ENCODE results near the gene SYAP1.

SYAP1 gene

DNA sequence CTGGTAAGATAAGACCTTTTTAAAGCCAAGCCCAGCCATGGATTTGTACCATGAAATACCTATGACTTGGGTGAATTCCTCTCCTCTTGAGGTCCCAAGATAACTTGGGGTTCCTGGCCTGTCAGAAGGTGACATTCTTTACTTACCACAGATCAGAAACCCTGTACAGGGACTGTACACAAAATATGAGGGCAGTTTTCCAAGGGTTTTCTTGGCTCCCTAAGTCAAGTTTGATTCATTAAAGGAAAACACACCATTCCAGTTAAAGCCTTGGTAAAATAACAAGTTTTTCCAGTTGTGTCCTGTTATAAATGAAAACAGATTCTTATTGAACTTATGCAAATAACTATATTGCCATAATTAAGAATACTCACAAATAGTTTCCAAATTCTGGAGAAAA, 8.2 kb downstream of the SYAP1 start:
- H3K9ac ChIP-seq (ENCODE audit: low read depth, low read length): no peak overlapping the region
- H3K9me3 ChIP-seq (replicated peaks; ENCODE audit: low read length): no peaks in the 10 kb centered on the region
- H3K27me3 ChIP-seq (ENCODE audit: control insufficient read depth, insufficient read depth, low read length): no peaks in the 10 kb centered on the region

GRCh38 chrX:16730450-16730849, 11.0 kb downstream of the SYAP1 start:
- H3K27me3 ChIP-seq (ENCODE audit: control insufficient read depth, insufficient read depth, low read length): no peaks in the 10 kb centered on the region
- H3K4me1 ChIP-seq (ENCODE audit: control insufficient read depth, insufficient read depth, low read length): no peaks in the 10 kb centered on the region
- no peak overlapping the region for H3K4me3 ChIP-seq (ENCODE audit: low read length)
- no peak overlapping the region for H3K9ac ChIP-seq (ENCODE audit: low read depth, low read length)
- peaks cover 6% of the 10 kb centered on the region for H3K36me3 ChIP-seq (ENCODE audit: insufficient read depth, low read length)
- H3K9me3 ChIP-seq (replicated peaks; ENCODE audit: low read length): no peaks in the 10 kb centered on the region
- H3K4me2 ChIP-seq (ENCODE audit: low read length): no peak overlapping the region

More for the DNA sequence above, 8.2 kb downstream of the SYAP1 start:
- Histone ChIP-seq H3K4me3 (ENCODE audit: low read length) (no peak overlapping the region), H3K4me2 (ENCODE audit: low read length) (no peak overlapping the region), H3K4me1 (ENCODE audit: control insufficient read depth, insufficient read depth, low read length) (no peaks in the 10 kb centered on the region), H3K36me3 (ENCODE audit: insufficient read depth, low read length) (peaks cover 6% of the 10 kb centered on the region)

DNA sequence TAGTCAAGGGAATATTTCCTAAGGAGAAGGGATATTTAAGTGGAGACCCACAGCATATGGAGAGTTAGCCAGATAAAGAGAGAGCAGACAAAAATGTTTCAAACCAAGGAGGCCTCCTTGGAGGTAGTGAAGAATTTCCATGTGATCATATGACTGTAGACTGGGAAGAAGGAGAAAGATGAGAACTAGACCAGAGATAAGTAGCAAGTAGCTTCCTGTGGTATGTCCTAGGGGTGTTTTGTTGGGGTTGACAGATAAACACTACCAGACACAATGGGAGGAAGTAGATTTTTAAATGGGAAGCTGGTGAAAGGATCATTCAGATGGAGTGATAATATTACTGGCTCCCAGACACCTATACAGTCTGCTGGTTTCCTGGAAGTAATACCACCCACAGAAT, 13.6 kb downstream of the SYAP1 start:
- Histone ChIP-seq H3K4me1 (ENCODE audit: control insufficient read depth, insufficient read depth, low read length) (no peaks in the 10 kb centered on the region), H3K36me3 (ENCODE audit: insufficient read depth, low read length) (peaks cover 27% of the 10 kb centered on the region), H3K9me3 (replicated peaks; ENCODE audit: low read length) (no peaks in the 10 kb centered on the region), H3K4me2 (ENCODE audit: low read length) (no peak overlapping the region), H3K4me3 (ENCODE audit: low read length) (no peak overlapping the region), H3K27me3 (ENCODE audit: control insufficient read depth, insufficient read depth, low read length) (no peaks in the 10 kb centered on the region), H3K9ac (ENCODE audit: low read depth, low read length) (no peak overlapping the region)

DNA sequence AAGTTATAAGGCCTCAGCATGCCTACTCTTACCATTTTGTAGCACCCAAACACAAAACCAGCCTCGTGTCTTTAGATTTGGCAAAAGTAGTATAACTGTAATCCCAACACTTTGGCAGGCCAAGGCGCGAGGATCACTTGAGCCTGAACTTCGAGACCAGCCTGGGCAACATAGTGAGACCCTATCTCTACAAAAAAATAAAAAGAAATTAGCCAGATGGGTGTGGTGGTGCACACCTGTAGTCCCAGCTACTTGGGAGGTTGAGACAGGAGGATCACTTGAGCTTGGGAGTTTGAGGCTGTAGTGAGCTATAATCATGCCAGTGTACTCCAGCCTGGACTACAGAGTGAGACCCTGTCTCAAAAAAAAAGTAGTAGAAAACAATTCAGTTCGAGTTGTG, 17.6 kb downstream of the SYAP1 start:
- no peaks in the 10 kb centered on the region for H3K9me3 ChIP-seq (replicated peaks; ENCODE audit: low read length)
- no peak overlapping the region for H3K9ac ChIP-seq (ENCODE audit: low read depth, low read length)
- no peaks in the 10 kb centered on the region for H3K27me3 ChIP-seq (ENCODE audit: control insufficient read depth, insufficient read depth, low read length)
- H3K4me1 ChIP-seq (ENCODE audit: control insufficient read depth, insufficient read depth, low read length): no peaks in the 10 kb centered on the region
- peaks cover 24% of the 10 kb centered on the region for H3K36me3 ChIP-seq (ENCODE audit: insufficient read depth, low read length)
- H3K4me2 ChIP-seq (ENCODE audit: low read length): no peak overlapping the region
- H3K4me3 ChIP-seq (ENCODE audit: low read length): no peak overlapping the region

DNA sequence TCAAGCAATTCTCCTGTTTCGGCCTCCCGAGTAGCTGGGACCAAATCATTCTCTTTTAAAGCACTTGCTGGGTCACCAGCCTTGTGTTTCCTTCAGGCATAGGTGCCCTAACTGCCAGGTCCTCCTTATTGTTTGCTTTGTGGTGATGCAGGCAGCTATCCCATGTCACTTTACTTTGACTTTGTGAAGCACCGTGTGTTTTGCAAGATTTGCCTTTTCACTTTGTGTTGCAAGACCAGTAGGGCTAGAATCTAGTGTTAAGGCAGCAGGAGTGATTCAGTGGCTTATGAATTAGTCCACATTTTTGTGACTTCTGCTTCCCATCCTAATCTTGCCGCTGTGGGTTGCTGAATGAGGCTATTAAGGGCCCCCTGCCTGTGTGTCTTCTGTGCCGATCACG, 20.2 kb downstream of the SYAP1 start:
- Histone ChIP-seq H3K4me1 (ENCODE audit: control insufficient read depth, insufficient read depth, low read length) (peaks cover 8% of the 10 kb centered on the region), H3K27me3 (ENCODE audit: control insufficient read depth, insufficient read depth, low read length) (no peaks in the 10 kb centered on the region), H3K4me2 (ENCODE audit: low read length) (no peak overlapping the region), H3K9ac (ENCODE audit: low read depth, low read length) (no peak overlapping the region), H3K4me3 (ENCODE audit: low read length) (no peak overlapping the region), H3K9me3 (replicated peaks; ENCODE audit: low read length) (no peaks in the 10 kb centered on the region), H3K36me3 (ENCODE audit: insufficient read depth, low read length) (peaks cover 39% of the 10 kb centered on the region)

GRCh38 chrX:16743604-16744325, 24.4 kb downstream of the SYAP1 start:
- H3K9ac ChIP-seq (ENCODE audit: low read depth, low read length): peak overlapping the region; percentile 22
- peaks cover 8% of the 10 kb centered on the region for H3K4me1 ChIP-seq (ENCODE audit: control insufficient read depth, insufficient read depth, low read length)
- H3K27me3 ChIP-seq (ENCODE audit: control insufficient read depth, insufficient read depth, low read length): no peaks in the 10 kb centered on the region
- H3K9me3 ChIP-seq (replicated peaks; ENCODE audit: low read length): no peaks in the 10 kb centered on the region
- no peak overlapping the region for H3K4me3 ChIP-seq (ENCODE audit: low read length)
- H3K36me3 ChIP-seq (ENCODE audit: insufficient read depth, low read length): peaks cover 40% of the 10 kb centered on the region
- H3K4me2 ChIP-seq (ENCODE audit: low read length): no peak overlapping the region

DNA sequence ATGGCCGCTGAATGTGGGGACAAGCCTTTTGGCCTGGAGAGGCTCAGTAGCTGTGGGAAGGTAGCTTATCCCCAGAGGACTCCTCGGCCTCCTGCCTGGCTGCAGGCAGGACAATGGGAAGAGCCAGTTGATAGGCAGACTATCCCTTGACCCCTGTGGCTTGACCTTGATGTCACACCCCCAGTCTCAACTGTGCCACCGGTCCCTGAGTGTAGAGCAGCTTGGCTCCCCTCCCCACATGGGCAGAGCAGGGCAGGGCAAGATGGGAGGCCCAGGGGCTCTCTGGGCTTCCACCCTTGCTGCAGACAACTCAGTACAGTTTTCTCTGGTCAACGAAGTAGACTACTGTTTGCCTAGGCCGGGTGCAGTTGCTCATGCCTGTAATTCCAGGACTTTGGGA, 25.7 kb downstream of the SYAP1 start:
- no peak overlapping the region for H3K4me2 ChIP-seq (ENCODE audit: low read length)
- H3K36me3 ChIP-seq (ENCODE audit: insufficient read depth, low read length): peaks cover 43% of the 10 kb centered on the region
- H3K4me1 ChIP-seq (ENCODE audit: control insufficient read depth, insufficient read depth, low read length): peaks cover 8% of the 10 kb centered on the region
- H3K9ac ChIP-seq (ENCODE audit: low read depth, low read length): no peak overlapping the region
- H3K4me3 ChIP-seq (ENCODE audit: low read length): no peak overlapping the region
- H3K27me3 ChIP-seq (ENCODE audit: control insufficient read depth, insufficient read depth, low read length): no peaks in the 10 kb centered on the region
- no peaks in the 10 kb centered on the region for H3K9me3 ChIP-seq (replicated peaks; ENCODE audit: low read length)

GRCh38 chrX:16745659-16746058, 26.2 kb downstream of the SYAP1 start:
- Histone ChIP-seq H3K9ac (ENCODE audit: low read depth, low read length) (no peak overlapping the region), H3K4me3 (ENCODE audit: low read length) (no peak overlapping the region), H3K4me1 (ENCODE audit: control insufficient read depth, insufficient read depth, low read length) (peaks cover 8% of the 10 kb centered on the region), H3K9me3 (replicated peaks; ENCODE audit: low read length) (no peaks in the 10 kb centered on the region), H3K36me3 (ENCODE audit: insufficient read depth, low read length) (peaks cover 49% of the 10 kb centered on the region), H3K4me2 (ENCODE audit: low read length) (no peak overlapping the region), H3K27me3 (ENCODE audit: control insufficient read depth, insufficient read depth, low read length) (no peaks in the 10 kb centered on the region)

DNA sequence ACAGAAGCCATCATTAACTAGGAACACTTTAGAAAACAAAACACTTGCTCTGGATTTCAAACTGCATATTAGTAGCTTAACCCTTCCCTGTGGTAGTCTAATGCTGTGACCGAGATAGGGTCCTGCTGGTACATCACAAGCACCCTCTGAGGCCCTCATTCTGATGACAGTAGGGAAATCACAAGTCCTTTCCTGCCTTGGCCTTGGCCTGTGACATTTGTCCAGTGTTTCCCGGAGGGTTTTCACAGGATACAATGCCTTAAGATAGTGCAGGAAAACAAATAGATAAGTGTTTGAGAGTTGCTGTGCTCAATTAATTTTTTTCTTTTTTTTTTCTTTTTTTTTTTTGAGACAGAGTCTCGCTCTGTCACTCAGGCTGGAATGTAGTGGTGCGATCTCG, 29.0 kb downstream of the SYAP1 start:
- Histone ChIP-seq H3K4me1 (ENCODE audit: control insufficient read depth, insufficient read depth, low read length) (peaks cover 8% of the 10 kb centered on the region), H3K9ac (ENCODE audit: low read depth, low read length) (no peak overlapping the region), H3K9me3 (replicated peaks; ENCODE audit: low read length) (no peaks in the 10 kb centered on the region), H3K4me2 (ENCODE audit: low read length) (no peak overlapping the region), H3K4me3 (ENCODE audit: low read length) (no peak overlapping the region), H3K36me3 (ENCODE audit: insufficient read depth, low read length) (peaks cover 48% of the 10 kb centered on the region), H3K27me3 (ENCODE audit: control insufficient read depth, insufficient read depth, low read length) (no peaks in the 10 kb centered on the region)

GRCh38 chrX:16750136-16750535, 30.7 kb downstream of the SYAP1 start:
- peaks cover 41% of the 10 kb centered on the region for H3K36me3 ChIP-seq (ENCODE audit: insufficient read depth, low read length)
- no peaks in the 10 kb centered on the region for H3K27me3 ChIP-seq (ENCODE audit: control insufficient read depth, insufficient read depth, low read length)

GRCh38 chrX:16754019-16754418, 34.6 kb downstream of the SYAP1 start:
- H3K36me3 ChIP-seq (ENCODE audit: insufficient read depth, low read length): peaks cover 39% of the 10 kb centered on the region
- H3K9me3 ChIP-seq (replicated peaks; ENCODE audit: low read length): no peaks in the 10 kb centered on the region
- H3K4me1 ChIP-seq (ENCODE audit: control insufficient read depth, insufficient read depth, low read length): no peaks in the 10 kb centered on the region
- no peaks in the 10 kb centered on the region for H3K27me3 ChIP-seq (ENCODE audit: control insufficient read depth, insufficient read depth, low read length)
- no peak overlapping the region for H3K4me2 ChIP-seq (ENCODE audit: low read length)
- H3K4me3 ChIP-seq (ENCODE audit: low read length): no peak overlapping the region
- no peak overlapping the region for H3K9ac ChIP-seq (ENCODE audit: low read depth, low read length)

More at GRCh38 chrX:16750136-16750535, 30.7 kb downstream of the SYAP1 start:
- Histone ChIP-seq H3K9ac (ENCODE audit: low read depth, low read length) (no peak overlapping the region), H3K4me2 (ENCODE audit: low read length) (no peak overlapping the region), H3K4me3 (ENCODE audit: low read length) (no peak overlapping the region), H3K9me3 (replicated peaks; ENCODE audit: low read length) (no peaks in the 10 kb centered on the region), H3K4me1 (ENCODE audit: control insufficient read depth, insufficient read depth, low read length) (no peaks in the 10 kb centered on the region)

GRCh38 chrX:16756724-16757123, 37.3 kb downstream of the SYAP1 start:
- Histone ChIP-seq H3K4me3 (ENCODE audit: low read length) (no peak overlapping the region), H3K27me3 (ENCODE audit: control insufficient read depth, insufficient read depth, low read length) (no peaks in the 10 kb centered on the region), H3K36me3 (ENCODE audit: insufficient read depth, low read length) (peaks cover 41% of the 10 kb centered on the region), H3K4me2 (ENCODE audit: low read length) (no peak overlapping the region), H3K4me1 (ENCODE audit: control insufficient read depth, insufficient read depth, low read length) (no peaks in the 10 kb centered on the region), H3K9me3 (replicated peaks; ENCODE audit: low read length) (no peaks in the 10 kb centered on the region), H3K9ac (ENCODE audit: low read depth, low read length) (no peak overlapping the region)

All from skeletal muscle satellite cell (primary cell).